SH-SY5Y (cell line): ENCODE data around the gene OBP2B.

Source experiments
- GATA2 ChIP-seq: IDR thresholded peaks from 2 replicates; pipeline ENCODE4 v1.6.1; 2011; ENCODE audit warnings: mild to moderate bottlenecking, low read depth, low read length
- GATA3 ChIP-seq: IDR thresholded peaks from 2 replicates; pipeline ENCODE4 v1.6.1; 2011; ENCODE audit warnings: low read depth, mild to moderate bottlenecking, low read length, moderate library complexity

OBP2B gene

GRCh38 chr9:133203506-133204075, 5.5 kb downstream of the OBP2B start:
- no peak for TF ChIP-seq GATA2
- no peak for TF ChIP-seq GATA3

DNA sequence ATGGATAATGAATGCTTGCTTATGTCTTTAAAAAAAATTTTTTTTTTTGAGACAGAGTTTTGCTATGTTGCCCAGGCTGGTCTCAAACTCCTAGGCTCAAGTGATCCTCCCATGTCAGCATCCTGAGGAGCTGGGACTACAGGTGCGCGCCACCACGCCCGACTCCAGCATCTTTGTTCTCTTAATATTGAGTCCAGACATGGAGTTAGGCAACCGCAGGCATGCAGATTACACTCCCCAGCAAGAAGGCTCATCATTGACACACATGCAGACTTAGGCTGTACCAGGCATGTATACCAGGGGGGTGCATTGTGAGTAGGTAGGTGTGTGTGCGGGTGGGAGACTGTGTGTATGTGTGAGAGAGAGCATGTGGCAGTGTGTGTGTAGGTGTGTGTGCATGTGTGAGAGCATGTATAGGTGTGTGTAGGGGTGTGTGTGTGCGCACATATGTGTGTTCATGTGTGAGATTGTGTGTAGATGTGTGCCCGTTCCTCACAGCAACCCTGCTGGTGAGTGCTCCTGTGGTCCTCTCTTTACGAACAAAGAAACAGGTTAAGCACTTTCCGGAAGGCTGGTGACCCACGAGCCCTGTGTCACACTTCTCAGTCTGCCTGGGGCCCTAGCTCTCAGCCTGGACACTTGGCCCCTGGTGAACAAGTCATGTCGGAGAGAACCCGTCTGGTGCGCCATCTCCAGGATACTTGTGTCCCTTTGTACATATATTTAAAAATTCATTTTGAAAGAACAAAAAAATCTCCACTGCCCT, 6.2 kb downstream of the OBP2B start:
- TF ChIP-seq GATA2 (no peak), GATA3 (no peak)

DNA sequence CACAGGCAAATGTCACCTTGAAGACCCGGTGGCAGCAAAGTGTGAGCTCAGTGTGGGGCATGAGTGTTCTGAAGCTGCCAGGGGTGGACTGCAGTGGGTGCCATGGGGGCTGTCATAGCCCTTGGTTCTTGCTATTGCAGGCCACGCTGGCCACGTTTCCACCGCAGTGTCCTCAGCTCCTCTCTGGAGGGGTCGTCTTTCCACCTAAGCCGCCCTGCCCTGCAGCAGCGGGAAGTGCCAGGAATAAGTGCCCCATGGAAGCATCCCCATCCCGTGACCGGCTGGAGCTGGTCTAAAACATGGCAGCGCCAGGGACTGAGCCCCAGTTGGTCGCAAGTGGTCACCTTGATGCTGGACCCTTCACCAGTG, 6.9 kb downstream of the OBP2B start:
- no peak for TF ChIP-seq GATA2
- TF ChIP-seq GATA3: no peak

DNA sequence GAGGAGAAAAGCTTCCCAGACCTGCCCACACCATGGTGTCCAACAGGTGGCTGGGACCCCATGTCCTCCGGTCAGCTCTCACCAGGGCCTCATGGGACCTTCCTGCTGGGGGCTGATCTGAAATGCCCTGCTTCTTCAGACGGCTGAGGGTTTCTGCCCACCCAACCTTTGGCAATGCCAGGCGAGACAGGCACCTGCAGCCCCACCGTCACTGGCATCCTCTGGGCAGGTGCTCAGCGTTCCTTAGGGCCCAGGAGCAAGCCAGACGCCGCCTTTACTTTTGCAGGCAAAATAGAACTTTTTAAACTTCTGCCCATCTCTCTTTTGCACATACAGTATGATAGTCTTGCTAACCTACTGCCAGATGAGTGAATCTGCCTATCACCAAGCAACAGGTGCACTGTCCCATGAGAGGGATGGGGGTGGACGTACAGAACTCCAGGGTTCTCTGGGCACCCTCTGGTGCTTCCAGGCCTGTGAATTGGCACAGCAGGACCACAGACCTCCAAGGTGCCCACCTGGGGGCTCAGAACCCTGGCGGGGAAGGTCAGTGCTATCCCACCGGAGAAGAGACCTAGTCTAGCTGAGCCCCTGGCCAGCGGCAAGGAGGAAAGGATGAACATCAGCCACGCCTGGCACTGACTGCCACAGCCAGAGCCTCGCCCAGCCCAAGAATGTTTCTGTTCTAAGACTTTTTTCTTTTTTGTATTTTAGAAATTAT, 7.5 kb downstream of the OBP2B start:
- TF ChIP-seq GATA3 (no peak), GATA2 (no peak)

- no peak for TF ChIP-seq GATA3
- TF ChIP-seq GATA2: no peak
Observed at GRCh38 chr9:133200631-133201030, 8.4 kb downstream of the OBP2B start.

DNA sequence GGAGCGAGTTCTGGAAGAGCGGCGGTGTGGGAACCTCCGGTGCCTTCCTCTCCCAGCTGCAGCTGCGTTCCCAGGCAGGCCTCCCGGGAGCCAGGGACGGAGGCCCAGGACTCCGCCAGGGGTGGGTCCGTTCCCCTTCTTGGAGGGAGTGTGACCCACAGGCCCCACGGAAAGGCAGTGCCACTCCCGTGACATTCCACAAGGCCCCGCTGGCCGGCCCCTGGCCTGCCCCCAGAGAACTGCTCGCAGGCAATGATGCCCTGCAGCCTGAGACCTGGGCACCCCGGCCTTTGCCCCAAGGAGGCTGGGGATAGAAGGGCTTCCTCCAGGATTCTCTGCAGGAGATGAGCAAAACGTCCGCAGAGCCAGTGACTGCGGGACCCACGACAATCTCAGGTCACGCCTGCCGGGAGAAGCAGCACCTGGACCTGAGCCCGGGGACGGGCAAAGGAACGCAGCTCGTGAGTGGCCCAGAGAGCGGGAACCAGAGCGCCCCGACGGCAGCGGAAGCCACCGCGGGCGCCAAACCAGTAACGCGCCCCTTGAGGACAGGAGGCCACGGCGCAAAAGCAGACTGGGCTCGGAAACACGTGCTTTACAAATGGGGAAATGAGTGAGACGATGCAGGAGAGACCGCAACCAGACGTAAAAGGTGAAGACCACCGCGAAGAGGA, 9.3 kb downstream of the OBP2B start:
- no peak for TF ChIP-seq GATA3
- no peak for TF ChIP-seq GATA2

GRCh38 chr9:133195029-133195428, 14.0 kb downstream of the OBP2B start:
- TF ChIP-seq GATA3 (no peak), GATA2 (no peak)

DNA sequence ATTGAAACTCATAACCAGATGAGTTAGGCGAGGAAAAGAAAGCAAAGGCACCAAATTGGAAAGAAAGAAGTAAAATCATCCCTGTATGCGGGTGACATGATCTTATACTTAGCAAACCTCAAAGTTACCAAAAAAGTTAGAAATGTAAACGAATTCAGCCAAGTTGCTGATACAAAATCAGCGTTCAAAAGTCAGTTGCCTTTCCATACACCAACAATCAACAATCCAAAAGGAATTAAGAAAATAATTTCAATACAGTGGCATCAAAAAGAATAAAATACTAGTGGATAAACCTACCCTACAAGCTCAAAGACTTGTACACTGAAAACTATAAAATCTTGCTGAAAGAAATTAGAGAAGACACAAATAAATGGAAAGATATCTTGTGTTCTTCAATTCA, 14.5 kb downstream of the OBP2B start:
- TF ChIP-seq GATA2: no peak
- no peak for TF ChIP-seq GATA3

- TF ChIP-seq GATA3 (no peak), GATA2 (no peak)
Observed at GRCh38 chr9:133191989-133192388, 17.1 kb downstream of the OBP2B start.

DNA sequence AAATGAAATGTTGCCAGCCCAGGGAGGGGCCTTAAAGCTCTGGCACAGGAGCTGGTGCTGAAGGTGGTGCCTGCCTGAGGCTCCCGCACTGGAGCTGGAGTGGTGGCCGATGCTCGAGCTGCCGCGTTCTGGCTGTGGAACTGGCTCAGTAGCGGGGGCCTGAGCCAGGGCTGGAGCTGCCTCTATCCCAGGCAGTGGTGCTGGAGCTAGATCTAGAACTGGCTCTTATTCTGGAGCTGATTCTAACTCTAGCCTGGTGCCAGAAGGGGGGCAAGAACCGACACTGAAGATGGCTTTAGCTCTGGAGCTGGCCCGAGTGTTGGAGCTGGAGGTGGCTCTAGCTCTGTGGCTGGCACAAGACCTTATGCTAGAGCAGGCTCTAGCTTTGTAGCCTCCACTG, 19.2 kb downstream of the OBP2B start:
- TF ChIP-seq GATA3 (no peak), GATA2 (no peak)

GRCh38 chr9:133188843-133189180, 20.2 kb downstream of the OBP2B start:
- TF ChIP-seq GATA3 (no peak), GATA2 (no peak)

- no peak for TF ChIP-seq GATA3
- TF ChIP-seq GATA2: no peak
Observed at GRCh38 chr9:133188006-133188842, 20.8 kb downstream of the OBP2B start.

- TF ChIP-seq GATA2 (no peak), GATA3 (no peak)
Observed at GRCh38 chr9:133187561-133188005, 21.5 kb downstream of the OBP2B start.

GRCh38 chr9:133186736-133187135, 22.3 kb downstream of the OBP2B start:
- TF ChIP-seq GATA2: no peak
- TF ChIP-seq GATA3: no peak

GRCh38 chr9:133184971-133185370, 24.1 kb downstream of the OBP2B start:
- TF ChIP-seq GATA2 (no peak), GATA3 (no peak)
